GM19467 (cell line): ENCODE results near the gene ZNF516.
A peak's percentile ranks its signal among the peaks of the same experiment; 100 is the strongest.

Experiments
- ATAC-seq: cut with Tn5 transposase; IDR thresholded peaks from one replicate; pipeline ENCODE4 v1.9.1; 2021; ENCODE audit warnings: mild to moderate bottlenecking, moderate library complexity; ENCODE audit not compliant: unreplicated experiment

The ZNF516 gene

GRCh38 chr18:76506974-76507764 lies 12.1 kb upstream of the ZNF516 start:
- no peak for ATAC-seq

- ATAC-seq: no peak
Measured at GRCh38 chr18:76506395-76506794, 11.4 kb upstream of the ZNF516 start.

GRCh38 chr18:76505614-76506013 lies 10.6 kb upstream of the ZNF516 start:
- no peak for ATAC-seq

GRCh38 chr18:76504749-76505148 lies 9.7 kb upstream of the ZNF516 start:
- ATAC-seq: no peak

GRCh38 chr18:76503649-76504386 lies 8.8 kb upstream of the ZNF516 start:
- no peak for ATAC-seq

GRCh38 chr18:76502551-76502950 lies 7.5 kb upstream of the ZNF516 start:
- ATAC-seq: no peak

- ATAC-seq: peak; percentile 88
Measured at GRCh38 chr18:76499637-76500340, 4.7 kb upstream of the ZNF516 start.

- ATAC-seq: no peak
Measured at GRCh38 chr18:76499021-76499420, 4.0 kb upstream of the ZNF516 start.

GRCh38 chr18:76498064-76498463 lies 3.0 kb upstream of the ZNF516 start:
- ATAC-seq: no peak

GRCh38 chr18:76497021-76497420 lies 2.0 kb upstream of the ZNF516 start:
- ATAC-seq: no peak

GRCh38 chr18:76496194-76496890 lies 1.3 kb upstream of the ZNF516 start:
- no peak for ATAC-seq

GRCh38 chr18:76495435-76496193 lies 572 bp upstream of the ZNF516 start:
- ATAC-seq: no peak

- ATAC-seq: no peak
Measured at GRCh38 chr18:76494231-76495005, 624 bp downstream of the ZNF516 start.

- ATAC-seq: peak; percentile 19
Measured at GRCh38 chr18:76493213-76494161, 1.6 kb downstream of the ZNF516 start.

- peak; percentile 70 for ATAC-seq
Measured at GRCh38 chr18:76492669-76493212, 2.3 kb downstream of the ZNF516 start.

- peak; percentile 0 for ATAC-seq
Measured at GRCh38 chr18:76491776-76492668, 3.0 kb downstream of the ZNF516 start.

GRCh38 chr18:76491473-76491775 lies 3.6 kb downstream of the ZNF516 start:
- ATAC-seq: no peak
